ENCODE data around the gene LAPTM5. TPM values are rescaled to one million over a fixed set of nuclear protein-coding genes. Genes with fewer than 3 reads are reported as not detected.

LAPTM5 gene
- total and polyA plus RNA-seq, 10 of the 15 experiments (the other 5 are each of a cell fraction or from before 2014, with no cell fraction given): 24.1 to 1,034 (median 687) TPM

- TF ChIP-seq CBFB (IDR thresholded peaks at IDR 0.05; ENCODE audit: low read depth) (peak; percentile 37; the same call in 1 of the 2 replicates), USF1 (IDR thresholded peaks at IDR 0.05; ENCODE audit: borderline replicate concordance, extremely low read length, insufficient read depth, low read depth, low read length) (no peak), SREBF2 (IDR thresholded peaks at IDR 0.05; ENCODE audit: low read length) (no peak), NFYA (IDR thresholded peaks at IDR 0.05; ENCODE audit: borderline replicate concordance, low read depth, low read length) (no peak), IRF5 (IDR thresholded peaks at IDR 0.05; ENCODE audit: borderline replicate concordance) (no peak), ETV6 (conservative IDR thresholded peaks at IDR 0.05 in 1 of 2, IDR thresholded peaks at IDR 0.05 in 1 of 2; ENCODE audit: borderline replicate concordance in 1 of 2, low read depth in 1 of 2) (peak in 1 of 2 experiments; percentile 69; a peak in 2 of 4 replicates), DPF2 (IDR thresholded peaks at IDR 0.05) (peak; percentile 82), NFIC (IDR thresholded peaks at IDR 0.05; ENCODE audit: low read depth, low read length) (no peak), IRF3 (IDR thresholded peaks at IDR 0.05) (no peak), GATAD2B (conservative IDR thresholded peaks at IDR 0.05; ENCODE audit: low read depth) (peak; percentile 86), IKZF1 (conservative IDR thresholded peaks at IDR 0.05) (peak; percentile 92), POLR2AphosphoS2 (IDR thresholded peaks at IDR 0.05; ENCODE audit: low read depth, low read length) (peak; percentile 25; the same call in 1 of the 2 replicates), YY1 (IDR thresholded peaks at IDR 0.05; ENCODE audit: low read depth, low read length) (peak; percentile 83), SMC3 (IDR thresholded peaks at IDR 0.05; ENCODE audit: borderline replicate concordance, low read length) (0 out of 2 replicates have a peak, but pooled peaks have one; percentile 4), ZBED1 (IDR thresholded peaks at IDR 0.05; ENCODE audit: borderline replicate concordance) (0 out of 2 replicates have a peak, but pooled peaks have one; percentile 31), PAX5 (IDR thresholded peaks at IDR 0.05; ENCODE audit: borderline replicate concordance, low read depth, low read length) (peak; percentile 80; the same call in 1 of the 2 replicates), SMARCA5 (IDR thresholded peaks at IDR 0.05) (peak; percentile 43; the same call in 1 of the 2 replicates), ATF2 (IDR thresholded peaks at IDR 0.05; ENCODE audit: low read length) (no peak), ATF7 (IDR thresholded peaks at IDR 0.05; ENCODE audit: low read depth) (peak; percentile 69), YBX1 (IDR thresholded peaks at IDR 0.05) (no peak), BCL3 (IDR thresholded peaks at IDR 0.05; ENCODE audit: borderline replicate concordance, insufficient read depth, low read depth, low read length, poor library complexity, severe bottlenecking) (peak; percentile 47), NR2F1 (conservative IDR thresholded peaks at IDR 0.05) (peak; percentile 59; the same call in 1 of the 2 replicates), EED (IDR thresholded peaks at IDR 0.05; ENCODE audit: low read depth) (peak; percentile 73), SPI1 (IDR thresholded peaks at IDR 0.05; ENCODE audit: borderline replicate concordance, insufficient read depth, low read depth, low read length) (peak; percentile 40; the same call in 1 of the 2 replicates), MYB (IDR thresholded peaks at IDR 0.05; ENCODE audit: borderline replicate concordance, low read depth, low read length) (0 out of 2 replicates have a peak, but pooled peaks have one; percentile 44), NBN (IDR thresholded peaks at IDR 0.05) (0 out of 2 replicates have a peak, but pooled peaks have one; percentile 37)
Measured at GRCh38 chr1:30750731-30751291, 6.8 kb downstream of the LAPTM5 start (continued).

Measured in GM12878 (cell line).